Measurements from ENCODE around the gene GRB2. TPM values are rescaled to one million over a fixed set of nuclear protein-coding genes. Genes with fewer than 3 reads are reported as not detected.

GRB2 gene
- total and polyA plus RNA-seq, 2 experiments from 2014 or later: 65.0 to 96.6 TPM

DNA sequence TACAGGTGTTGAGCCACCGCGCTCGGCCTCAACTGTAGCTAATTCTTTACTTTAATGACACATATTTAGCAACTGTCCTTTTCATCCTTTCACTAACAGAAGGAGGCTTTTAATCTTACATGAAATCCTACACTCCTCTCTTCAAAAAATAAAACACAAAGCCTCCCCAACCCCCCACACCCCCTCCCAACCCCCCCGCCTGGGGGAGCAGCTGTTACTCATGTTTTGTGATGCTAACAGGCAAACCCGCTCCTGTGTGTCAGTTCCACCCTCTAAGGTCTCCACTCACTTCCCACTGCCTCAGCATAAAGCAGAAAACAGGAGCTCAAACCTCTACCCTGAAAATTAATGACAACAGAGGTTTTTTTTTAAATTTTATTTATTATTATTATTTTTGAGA lies 60.8 kb downstream of the GRB2 start:
- Histone ChIP-seq H3K4me2 (ENCODE audit: unreplicated experiment) (no peak overlapping the region), H4K20me1 (ENCODE audit: insufficient read depth) (peaks cover 29% of the 10 kb centered on the region), H3K4me3 (no peak overlapping the region), H3K9me2 (ENCODE audit: insufficient read depth) (no peaks in the 10 kb centered on the region), H3K27me3 (replicated peaks; ENCODE audit: insufficient read depth) (no peaks in the 10 kb centered on the region), H3F3A (ENCODE audit: insufficient read depth) (peaks cover 13% of the 10 kb centered on the region; the same call in 1 of the 2 replicates), H3K9ac (no peak overlapping the region), H3K4me1 (ENCODE audit: insufficient read depth) (peaks cover 18% of the 10 kb centered on the region), H3K36me3 (ENCODE audit: low read depth) (no peaks in the 10 kb centered on the region), H2AFZ (no peak overlapping the region), H3K27ac (no peak overlapping the region), H3K79me2 (ENCODE audit: insufficient read depth) (peaks cover 96% of the 10 kb centered on the region), H3K9me3 (ENCODE audit: low read depth) (no peaks in the 10 kb centered on the region)
- WGBS, 2 experiments (ENCODE audit: low coverage in 1 of 2, low lambda C conversion rate in 2 of 2, missing lambda C conversion rate in 2 of 2): 96 to 98% methylated on average over 5 of the region's 5 CpGs
- no peak for DNase-seq
- TF ChIP-seq EZH2 (IDR thresholded peaks at IDR 0.05; ENCODE audit: insufficient read depth, poor library complexity, severe bottlenecking) (no peak), EZH2phosphoT487 (IDR thresholded peaks at IDR 0.05; ENCODE audit: insufficient read depth, low read depth) (no peak)
- in situ Hi-C loops (cut with MboI): no loop called here

DNA sequence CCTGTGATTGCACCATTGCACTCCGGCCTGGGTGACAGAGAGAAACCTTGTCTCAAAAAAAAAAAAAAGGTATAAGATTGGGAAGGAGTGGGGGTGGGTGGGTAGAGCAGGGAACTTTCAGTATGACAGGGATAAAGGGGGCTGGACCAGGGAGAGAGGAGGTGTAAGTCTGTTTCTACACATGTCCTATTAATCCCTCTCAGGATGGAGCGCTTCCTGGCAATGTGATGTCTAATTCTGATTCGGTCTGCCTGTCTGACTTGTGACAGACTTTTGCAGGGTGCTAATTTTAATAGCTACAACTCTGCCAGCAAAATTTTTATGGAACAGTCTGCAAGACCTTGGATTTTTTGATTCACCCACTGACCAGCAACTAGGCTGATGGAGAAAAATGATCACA lies 62.5 kb downstream of the GRB2 start:
- H3K9me2 ChIP-seq (ENCODE audit: insufficient read depth): no peaks in the 10 kb centered on the region
- H3K27me3 ChIP-seq (replicated peaks; ENCODE audit: insufficient read depth): no peaks in the 10 kb centered on the region
- H3K36me3 ChIP-seq (ENCODE audit: low read depth): no peaks in the 10 kb centered on the region
- no peak overlapping the region for H2AFZ ChIP-seq
- no peaks in the 10 kb centered on the region for H3K9me3 ChIP-seq (ENCODE audit: low read depth)
- no peak for DNase-seq
- in situ Hi-C loops (cut with MboI): no loop called here
- H3K4me3 ChIP-seq: no peak overlapping the region
- no peak overlapping the region for H3K9ac ChIP-seq
- peaks cover 23% of the 10 kb centered on the region for H3F3A ChIP-seq (ENCODE audit: insufficient read depth)
- peaks cover 34% of the 10 kb centered on the region; the same call in 1 of the 2 replicates for H4K20me1 ChIP-seq (ENCODE audit: insufficient read depth)
- H3K79me2 ChIP-seq (ENCODE audit: insufficient read depth): peaks cover 95% of the 10 kb centered on the region
- TF ChIP-seq EZH2phosphoT487 (IDR thresholded peaks at IDR 0.05; ENCODE audit: insufficient read depth, low read depth): no peak
- no peak for TF ChIP-seq EZH2 (IDR thresholded peaks at IDR 0.05; ENCODE audit: insufficient read depth, poor library complexity, severe bottlenecking)
- no peak overlapping the region for H3K27ac ChIP-seq
- WGBS, 2 experiments (ENCODE audit: low coverage in 1 of 2, low lambda C conversion rate in 2 of 2, missing lambda C conversion rate in 2 of 2): 74 to 75% methylated on average over 3 of the region's 3 CpGs
- H3K4me1 ChIP-seq (ENCODE audit: insufficient read depth): peaks cover 18% of the 10 kb centered on the region
- no peak overlapping the region for H3K4me2 ChIP-seq (ENCODE audit: unreplicated experiment)

GRCh38 chr17:75341784-75342486 lies 63.5 kb downstream of the GRB2 start:
- H3K79me2 ChIP-seq (ENCODE audit: insufficient read depth): peaks cover 93% of the 10 kb centered on the region
- H3K27ac ChIP-seq: no peak overlapping the region
- TF ChIP-seq EZH2 (IDR thresholded peaks at IDR 0.05; ENCODE audit: insufficient read depth, poor library complexity, severe bottlenecking) (no peak), EZH2phosphoT487 (IDR thresholded peaks at IDR 0.05; ENCODE audit: insufficient read depth, low read depth) (no peak)
- WGBS, 2 experiments (ENCODE audit: low coverage in 1 of 2, low lambda C conversion rate in 2 of 2, missing lambda C conversion rate in 2 of 2): 59 to 62% methylated on average over 9 of the region's 9 CpGs
- peaks cover 17% of the 10 kb centered on the region for H3K4me1 ChIP-seq (ENCODE audit: insufficient read depth)
- H3K27me3 ChIP-seq (replicated peaks; ENCODE audit: insufficient read depth): no peaks in the 10 kb centered on the region
- H3K9ac ChIP-seq: no peak overlapping the region
- DNase-seq: no peak
- no peak overlapping the region for H2AFZ ChIP-seq
- in situ Hi-C loops (cut with MboI): no loop called here
- H3K4me3 ChIP-seq: no peak overlapping the region
- H3K36me3 ChIP-seq (ENCODE audit: low read depth): no peaks in the 10 kb centered on the region
- H3K9me2 ChIP-seq (ENCODE audit: insufficient read depth): no peaks in the 10 kb centered on the region
- peaks cover 27% of the 10 kb centered on the region for H3F3A ChIP-seq (ENCODE audit: insufficient read depth)
- peaks cover 28% of the 10 kb centered on the region; the same call in 1 of the 2 replicates for H4K20me1 ChIP-seq (ENCODE audit: insufficient read depth)
- no peak overlapping the region for H3K4me2 ChIP-seq (ENCODE audit: unreplicated experiment)
- no peaks in the 10 kb centered on the region for H3K9me3 ChIP-seq (ENCODE audit: low read depth)

GRCh38 chr17:75340631-75341030 lies 64.8 kb downstream of the GRB2 start:
- Histone ChIP-seq H3K4me3 (no peak overlapping the region), H3K9me2 (ENCODE audit: insufficient read depth) (no peaks in the 10 kb centered on the region), H3K27ac (no peak overlapping the region), H3K9me3 (ENCODE audit: low read depth) (no peaks in the 10 kb centered on the region), H3K36me3 (ENCODE audit: low read depth) (no peaks in the 10 kb centered on the region), H2AFZ (no peak overlapping the region), H3F3A (ENCODE audit: insufficient read depth) (peaks cover 28% of the 10 kb centered on the region), H3K79me2 (ENCODE audit: insufficient read depth) (peaks cover 93% of the 10 kb centered on the region), H3K27me3 (replicated peaks; ENCODE audit: insufficient read depth) (no peaks in the 10 kb centered on the region), H3K9ac (no peak overlapping the region), H3K4me2 (ENCODE audit: unreplicated experiment) (peak overlapping the region; percentile 24), H4K20me1 (ENCODE audit: insufficient read depth) (peaks cover 27% of the 10 kb centered on the region; the same call in 1 of the 2 replicates), H3K4me1 (ENCODE audit: insufficient read depth) (peaks cover 14% of the 10 kb centered on the region)
- peak; percentile 60 for DNase-seq
- TF ChIP-seq EZH2 (IDR thresholded peaks at IDR 0.05; ENCODE audit: insufficient read depth, poor library complexity, severe bottlenecking) (no peak), EZH2phosphoT487 (IDR thresholded peaks at IDR 0.05; ENCODE audit: insufficient read depth, low read depth) (no peak)
- in situ Hi-C loops (cut with MboI): no loop called here
- 53 to 59% methylated on average over 5 of the region's 5 CpGs for WGBS, 2 experiments (ENCODE audit: low coverage in 1 of 2, low lambda C conversion rate in 2 of 2, missing lambda C conversion rate in 2 of 2)

Measured in GM23248 (cell line).